H7 (cell line): ENCODE measurements around the gene PEF1. TPM values are rescaled to one million over a fixed set of nuclear protein-coding genes. Genes with fewer than 3 reads are reported as not detected.

Experiments
- DNase-seq: peaks from one replicate; pipeline ENCODE4 v3.0.0; 2012
- H3K27me3 ChIP-seq: 2 replicates; pipeline ENCODE4 v1.6.0; 2011; ENCODE audit warnings: mild to moderate bottlenecking, low read length; ENCODE audit not compliant: control insufficient read depth, insufficient read depth
- H3K36me3 ChIP-seq: replicated peaks from 2 replicates; pipeline ENCODE4 v1.5.1; 2011; ENCODE audit warnings: low read length; ENCODE audit not compliant: control insufficient read depth, insufficient read depth
- H3K4me3 ChIP-seq: 2 replicates; pipeline ENCODE4 v1.5.1; 2011; ENCODE audit warnings: low read depth, mild to moderate bottlenecking, control low read depth, low read length, moderate library complexity; ENCODE audit not compliant: insufficient read depth
- total RNA-seq: library from RNA; depleted of rRNA; stranded (reverse); fragments of >200 nt; shearing (Covaris generic); gene quantifications from 2 replicates; pipeline ENCODE4 v1.2.3, GENCODE V29; 2014

The PEF1 gene
- total RNA-seq, 1 experiment from 2014 or later, result 129 TPM

- Histone ChIP-seq H3K4me3 (no peak overlapping the region), H3K27me3 (no peaks in the 10 kb centered on the region), H3K36me3 (no peaks in the 10 kb centered on the region)
- DNase-seq, result peak; percentile 59
Measured at GRCh38 chr1:31666263-31666963, 21.7 kb upstream of the PEF1 start.

GRCh38 chr1:31665234-31665878 lies 20.7 kb upstream of the PEF1 start:
- no peak for DNase-seq
- Histone ChIP-seq H3K36me3 (no peaks in the 10 kb centered on the region), H3K27me3 (no peaks in the 10 kb centered on the region), H3K4me3 (no peak overlapping the region)

- Histone ChIP-seq H3K27me3 (no peaks in the 10 kb centered on the region), H3K36me3 (no peaks in the 10 kb centered on the region), H3K4me3 (no peak overlapping the region)
- peak; percentile 52 for DNase-seq
Measured at GRCh38 chr1:31664528-31664927, 19.9 kb upstream of the PEF1 start.

- Histone ChIP-seq H3K4me3 (no peak overlapping the region), H3K27me3 (no peaks in the 10 kb centered on the region), H3K36me3 (no peaks in the 10 kb centered on the region)
- DNase-seq, result peak; percentile 97
Measured at GRCh38 chr1:31663622-31664452, 19.2 kb upstream of the PEF1 start.

- no peaks in the 10 kb centered on the region for H3K36me3 ChIP-seq
- H3K4me3 ChIP-seq, result no peak overlapping the region
- DNase-seq, result peak; percentile 50
- H3K27me3 ChIP-seq, result no peaks in the 10 kb centered on the region
Measured at GRCh38 chr1:31662463-31662862, 17.8 kb upstream of the PEF1 start.

GRCh38 chr1:31661856-31662255 lies 17.2 kb upstream of the PEF1 start:
- Histone ChIP-seq H3K36me3 (no peaks in the 10 kb centered on the region), H3K27me3 (no peaks in the 10 kb centered on the region), H3K4me3 (no peak overlapping the region)
- DNase-seq, result peak; percentile 46

GRCh38 chr1:31660871-31661455 lies 16.3 kb upstream of the PEF1 start:
- H3K4me3 ChIP-seq, result no peak overlapping the region
- DNase-seq, result no peak

GRCh38 chr1:31659889-31660288 lies 15.2 kb upstream of the PEF1 start:
- Histone ChIP-seq H3K36me3 (no peaks in the 10 kb centered on the region), H3K4me3 (no peak overlapping the region), H3K27me3 (no peaks in the 10 kb centered on the region)
- no peak for DNase-seq

More at GRCh38 chr1:31660871-31661455, 16.3 kb upstream of the PEF1 start:
- Histone ChIP-seq H3K27me3 (no peaks in the 10 kb centered on the region), H3K36me3 (no peaks in the 10 kb centered on the region)

GRCh38 chr1:31658721-31659120 lies 14.0 kb upstream of the PEF1 start:
- H3K36me3 ChIP-seq, result no peaks in the 10 kb centered on the region
- peak; percentile 37 for DNase-seq
- no peaks in the 10 kb centered on the region for H3K27me3 ChIP-seq
- H3K4me3 ChIP-seq, result no peak overlapping the region

- H3K4me3 ChIP-seq, result no peak overlapping the region
- DNase-seq, result peak; percentile 49
- no peaks in the 10 kb centered on the region for H3K27me3 ChIP-seq
- H3K36me3 ChIP-seq, result no peaks in the 10 kb centered on the region
Measured at GRCh38 chr1:31657972-31658510, 13.4 kb upstream of the PEF1 start.

GRCh38 chr1:31657020-31657804 lies 12.5 kb upstream of the PEF1 start:
- DNase-seq, result peak; percentile 43

GRCh38 chr1:31655756-31656155 lies 11.1 kb upstream of the PEF1 start:
- H3K27me3 ChIP-seq, result no peaks in the 10 kb centered on the region
- no peaks in the 10 kb centered on the region for H3K36me3 ChIP-seq
- no peak overlapping the region for H3K4me3 ChIP-seq
- peak; percentile 37 for DNase-seq

More at GRCh38 chr1:31657020-31657804, 12.5 kb upstream of the PEF1 start:
- H3K27me3 ChIP-seq, result no peaks in the 10 kb centered on the region
- no peak overlapping the region for H3K4me3 ChIP-seq
- no peaks in the 10 kb centered on the region for H3K36me3 ChIP-seq

- peak; percentile 39 for DNase-seq
- Histone ChIP-seq H3K4me3 (no peak overlapping the region), H3K27me3 (no peaks in the 10 kb centered on the region; the same call in 1 of the 2 replicates), H3K36me3 (no peaks in the 10 kb centered on the region)
Measured at GRCh38 chr1:31655104-31655503, 10.4 kb upstream of the PEF1 start.

- Histone ChIP-seq H3K36me3 (no peaks in the 10 kb centered on the region), H3K27me3 (no peaks in the 10 kb centered on the region; the same call in 1 of the 2 replicates), H3K4me3 (no peak overlapping the region)
- no peak for DNase-seq
Measured at GRCh38 chr1:31654474-31654776, 9.7 kb upstream of the PEF1 start.
